ENCODE results near the gene SLC25A25.

The SLC25A25 gene

DNA sequence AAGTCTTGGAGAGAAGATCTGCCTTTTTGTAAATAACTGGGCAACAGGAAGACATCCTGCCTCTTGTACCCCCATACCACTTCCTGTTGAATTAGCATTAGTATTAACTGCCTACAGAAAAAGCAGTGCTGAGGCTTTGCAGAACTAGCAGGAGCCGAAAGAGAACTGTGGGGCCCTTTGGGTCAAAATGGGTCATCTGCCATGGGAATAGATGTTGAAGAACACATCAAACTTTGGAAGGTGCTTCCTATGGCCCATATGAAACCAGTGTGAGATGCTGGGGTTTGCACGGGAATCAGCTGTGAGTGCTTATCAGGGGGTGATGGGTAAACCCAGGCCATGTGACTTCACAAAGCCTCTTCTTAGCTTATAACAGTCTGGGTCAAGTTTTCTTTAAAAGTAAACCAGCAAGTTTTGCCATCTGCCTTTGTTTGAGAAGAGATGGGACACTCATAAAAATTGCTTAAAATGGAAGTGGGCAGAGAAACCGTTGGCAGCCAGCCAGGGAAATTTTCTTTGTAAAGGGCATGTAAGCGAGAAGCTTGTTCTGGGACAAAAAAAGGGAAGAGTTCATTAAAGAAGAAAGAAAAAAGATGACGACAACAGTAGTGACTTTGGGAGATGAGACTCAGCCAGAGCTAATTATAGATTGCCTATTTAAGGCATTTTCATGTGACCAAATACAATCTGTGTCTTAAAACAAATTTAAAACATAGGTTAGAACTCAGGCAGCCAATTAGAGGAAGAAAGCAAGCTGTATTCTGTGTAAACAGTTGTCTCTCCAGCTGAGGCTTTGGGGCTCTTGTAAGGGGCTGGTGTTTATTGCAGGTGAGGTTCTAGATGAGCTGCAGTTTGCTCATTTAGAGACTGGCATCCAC lies 4.4 kb downstream of the SLC25A25 start:
- DNase-seq = peak; percentile 31 to 62 (median 44)

DNA sequence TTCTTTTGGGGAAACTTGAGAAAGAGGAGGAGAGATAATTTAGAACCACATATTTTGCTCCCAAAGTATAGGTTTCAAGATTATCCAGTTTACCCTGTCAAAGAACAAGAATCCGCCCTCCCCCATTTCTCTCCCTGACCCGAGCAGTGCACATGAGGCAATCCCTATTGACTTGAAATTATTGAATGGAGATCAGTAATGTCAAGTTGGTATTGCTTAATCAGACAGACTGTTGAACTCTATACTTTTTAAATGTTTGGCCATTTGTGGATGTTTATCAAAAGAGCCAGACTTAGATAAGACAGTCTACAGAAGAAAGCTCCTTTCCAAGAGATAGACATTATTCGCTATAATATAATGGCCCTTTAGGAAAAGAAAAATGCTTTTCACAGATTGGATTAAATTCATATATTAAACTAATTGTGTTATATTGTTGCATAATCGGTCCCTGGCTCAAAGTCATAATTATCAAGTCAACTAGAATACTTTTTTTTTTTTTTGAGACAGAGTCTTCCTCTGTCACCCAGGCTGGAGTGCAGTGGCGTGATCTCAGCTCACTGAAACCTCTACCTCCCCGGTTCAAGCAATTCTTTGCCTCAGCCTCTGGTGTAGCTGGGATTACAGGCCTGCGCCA lies 5.3 kb downstream of the SLC25A25 start:
- no peak for DNase-seq

GRCh38 chr9:128077847-128078503 lies 9.9 kb downstream of the SLC25A25 start:
- DNase-seq = no peak

DNA sequence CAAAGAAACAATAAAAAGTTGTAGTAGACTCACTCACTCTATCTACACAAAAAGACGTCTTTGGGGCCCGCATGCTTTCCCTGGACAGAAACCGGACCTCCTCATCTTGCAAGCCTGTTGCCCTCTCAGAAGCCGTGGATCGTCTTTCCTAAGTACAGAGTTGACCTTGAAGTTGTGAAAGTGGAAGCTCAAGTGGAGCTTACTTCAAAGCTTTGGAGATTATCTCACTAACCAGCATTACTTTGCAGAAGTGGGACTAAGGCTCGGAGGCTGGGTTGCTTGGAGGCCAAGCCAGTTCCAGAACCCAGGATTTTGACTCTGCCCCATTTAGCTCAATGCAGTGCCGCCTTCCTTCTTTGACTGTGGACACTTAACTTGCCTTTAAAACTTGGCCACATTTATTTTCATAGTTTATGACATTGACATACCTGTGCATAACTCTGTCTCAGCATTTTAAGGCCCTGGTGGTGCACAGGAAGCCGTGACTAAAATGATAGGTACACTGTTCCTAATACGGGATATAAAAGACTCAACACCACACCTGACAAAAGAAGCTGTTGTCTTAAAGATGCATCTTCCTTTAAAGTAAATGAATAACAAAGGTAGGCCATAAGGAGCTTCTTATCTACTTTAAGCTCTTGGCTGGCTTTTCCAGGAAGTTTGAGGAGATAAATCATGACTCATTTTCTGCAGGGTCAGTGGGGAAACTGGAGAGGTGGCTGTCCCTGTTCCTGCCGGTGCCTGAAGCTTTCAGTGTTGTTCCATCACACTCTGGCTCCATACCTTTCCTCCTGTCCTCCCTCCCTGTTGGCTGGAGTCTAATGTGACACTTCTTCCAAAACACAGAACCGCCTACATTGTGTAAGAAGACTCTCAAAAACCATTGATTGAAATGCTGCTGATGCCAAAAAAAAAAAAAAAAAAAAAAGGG lies 10.7 kb downstream of the SLC25A25 start:
- no peak for DNase-seq

DNA sequence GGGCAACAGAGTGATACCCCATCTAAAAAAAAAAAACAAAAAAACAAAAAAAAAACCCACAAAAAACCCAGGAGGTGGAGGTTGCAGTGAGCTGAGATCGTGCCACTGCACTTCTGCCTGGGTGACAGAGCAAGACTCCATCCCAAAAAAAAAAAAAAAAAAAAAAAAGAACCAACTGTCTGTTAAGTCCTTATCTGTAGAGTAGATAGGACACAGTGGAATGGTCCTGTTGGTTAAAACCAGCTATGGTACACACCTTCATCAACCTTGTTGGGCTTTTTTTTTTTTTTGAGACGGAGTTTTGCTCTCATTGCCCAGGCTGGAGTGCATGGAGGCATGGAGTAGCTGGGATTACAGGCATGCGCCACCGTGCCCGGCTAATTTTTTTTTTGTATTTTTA lies 12.2 kb downstream of the SLC25A25 start:
- DNase-seq = no peak

GRCh38 chr9:128081056-128081455 lies 13.0 kb downstream of the SLC25A25 start:
- DNase-seq = no peak

DNA sequence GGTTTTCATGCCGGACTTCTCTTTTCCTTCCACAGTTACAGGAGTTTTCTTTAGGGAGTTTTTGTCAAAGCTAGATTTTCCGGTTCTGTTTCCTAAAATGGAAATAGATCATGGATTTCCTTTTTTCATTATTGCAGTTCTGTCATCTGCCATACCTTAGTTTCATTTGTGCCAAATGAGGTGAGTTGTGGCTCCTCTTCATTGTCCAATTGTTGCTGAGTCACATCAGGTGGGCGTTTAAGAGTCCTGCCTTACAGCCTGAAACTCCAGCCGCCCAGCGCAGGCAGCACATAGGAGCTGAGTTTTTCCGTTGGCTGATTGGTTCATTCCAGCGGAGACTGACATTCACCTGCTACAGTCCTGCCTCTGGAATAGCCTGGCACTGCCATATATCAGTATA lies 14.1 kb downstream of the SLC25A25 start:
- DNase-seq = no peak

DNA sequence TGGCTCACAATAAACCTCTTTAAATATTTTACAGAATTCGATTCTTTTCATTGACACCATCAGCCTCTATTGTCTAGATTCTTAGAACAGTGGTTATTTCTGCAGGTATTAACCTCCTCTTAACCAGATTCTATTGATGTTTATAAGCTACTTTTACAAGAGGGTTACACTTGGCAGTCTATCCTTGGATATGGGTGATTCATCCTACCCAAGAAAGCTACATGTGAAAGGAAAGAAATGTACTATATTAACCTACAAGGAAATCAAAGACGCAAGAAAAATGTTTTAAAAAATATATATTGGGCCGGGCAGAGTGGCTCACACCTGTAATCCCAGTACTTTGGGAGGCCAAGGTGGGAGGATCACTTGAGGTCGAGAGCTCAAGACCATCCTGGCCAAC lies 16.7 kb downstream of the SLC25A25 start:
- no peak for DNase-seq

DNA sequence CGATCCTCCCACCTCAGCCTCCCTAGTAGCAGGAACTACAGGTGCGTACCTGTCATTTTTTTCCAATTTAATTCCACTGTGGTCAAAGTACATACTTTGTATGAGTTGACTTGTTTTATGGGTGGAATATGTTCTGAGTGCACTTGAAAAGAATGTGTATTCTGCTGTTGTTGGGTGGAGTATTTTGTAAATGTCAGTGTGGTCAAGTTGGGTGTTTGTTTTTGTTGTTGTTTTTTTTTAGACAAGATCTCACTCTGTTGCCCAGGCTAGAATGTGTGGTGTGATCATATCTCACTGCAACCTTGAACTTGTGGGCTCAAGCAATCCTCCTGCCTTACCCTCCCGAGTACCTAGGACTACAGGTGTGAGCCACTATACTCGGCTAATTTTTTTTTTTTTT lies 17.9 kb downstream of the SLC25A25 start:
- DNase-seq = no peak

DNA sequence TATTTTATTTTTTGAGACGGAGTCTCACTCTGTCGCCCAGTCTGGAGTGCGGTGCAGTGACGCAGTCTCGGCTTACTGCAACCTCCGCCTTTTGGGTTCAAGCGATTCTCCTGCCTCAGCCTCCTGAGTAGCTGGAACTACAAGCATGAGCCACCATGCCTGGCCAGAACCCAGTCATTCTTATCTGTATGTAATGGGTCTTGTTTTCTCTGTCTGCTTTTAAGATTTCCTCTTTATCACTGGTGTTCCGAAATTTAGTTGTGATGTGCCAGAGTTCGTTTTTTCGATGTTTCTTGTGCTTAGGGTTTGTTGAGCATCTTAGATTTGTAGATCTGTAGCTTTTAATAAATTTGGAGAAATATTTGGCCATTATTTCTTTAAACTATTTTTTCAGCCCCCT lies 19.2 kb downstream of the SLC25A25 start:
- DNase-seq = no peak

GRCh38 chr9:128088253-128088945 lies 20.4 kb downstream of the SLC25A25 start:
- DNase-seq = no peak

- DNase-seq = no peak
Measured at GRCh38 chr9:128089299-128089698, 21.3 kb downstream of the SLC25A25 start.

DNA sequence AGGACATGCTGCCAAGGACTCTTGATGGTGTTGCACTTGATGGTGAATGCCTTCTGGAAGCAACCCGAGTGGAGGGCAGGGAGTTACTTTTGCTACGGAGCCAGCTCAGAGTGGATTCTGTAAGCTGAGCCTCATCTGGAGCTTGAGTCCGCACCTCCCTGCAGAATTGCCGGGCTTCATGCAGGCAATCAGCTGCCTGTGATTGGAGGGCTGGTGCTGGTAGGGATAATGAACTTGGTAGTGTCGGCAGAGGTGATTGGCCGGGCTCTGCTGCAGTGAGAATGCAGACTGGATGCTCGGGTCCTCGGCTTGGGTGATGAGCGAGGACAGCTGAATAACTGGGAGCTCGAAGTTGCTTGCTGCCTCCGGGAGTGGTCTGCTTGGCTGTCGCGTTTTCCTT lies 23.1 kb downstream of the SLC25A25 start:
- no peak for DNase-seq

DNA sequence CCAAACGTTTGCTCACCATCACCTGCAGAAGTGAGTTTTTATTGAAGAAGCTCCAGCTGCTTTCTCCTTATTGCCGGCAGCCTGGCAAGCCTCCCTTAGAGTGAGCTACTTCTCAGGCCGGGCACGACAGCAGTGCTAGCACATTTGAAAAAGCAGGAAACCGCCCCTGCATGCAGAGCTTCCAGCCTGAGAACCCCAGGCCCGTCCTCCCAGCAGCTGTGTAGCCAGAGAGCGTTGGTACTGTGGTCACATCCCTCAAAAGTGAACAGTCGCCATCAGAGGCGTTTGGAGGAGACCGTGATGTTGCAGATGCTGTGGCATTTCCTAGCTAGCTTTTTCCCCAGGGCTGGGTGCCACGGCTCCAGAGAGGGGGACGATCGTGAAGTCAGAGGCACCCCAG lies 23.5 kb downstream of the SLC25A25 start:
- DNase-seq = no peak

DNA sequence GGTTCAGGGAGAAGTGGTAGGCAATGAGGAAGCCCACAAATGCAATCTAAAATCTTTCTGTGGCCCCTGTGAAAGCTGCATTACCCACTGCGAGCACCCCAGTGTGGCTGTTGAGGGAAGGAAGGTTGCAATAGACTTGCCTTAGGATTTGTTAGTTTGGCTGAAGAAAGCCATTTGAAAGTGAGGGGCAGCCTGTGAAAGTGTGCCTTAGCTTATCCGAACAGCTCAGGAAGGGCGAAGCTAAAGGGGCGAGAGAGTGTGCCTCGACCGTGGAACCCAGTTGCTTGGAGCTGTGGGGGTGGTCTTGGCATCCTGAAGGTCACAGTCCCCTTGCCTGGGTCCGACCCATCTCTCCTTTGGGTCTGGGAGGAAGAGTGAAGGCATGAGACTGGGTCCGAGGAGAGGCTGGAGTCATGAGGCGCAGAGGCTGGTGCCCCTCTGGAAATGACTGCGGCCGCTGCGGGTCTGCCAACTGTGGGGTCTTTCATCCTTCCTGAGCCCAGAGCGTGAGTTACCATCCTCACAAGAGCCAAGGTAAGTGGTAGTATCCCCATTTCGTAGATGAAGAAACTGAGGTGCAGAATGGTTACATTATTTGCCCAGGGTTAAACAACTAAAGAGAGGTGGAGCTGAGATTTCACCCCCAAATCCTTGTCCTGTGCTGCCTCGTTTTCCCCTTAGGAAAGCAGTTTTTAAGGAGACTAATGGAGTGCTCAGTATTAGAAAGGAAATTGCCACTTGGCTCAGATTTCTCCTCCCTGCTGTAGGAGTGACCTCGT lies 24.4 kb downstream of the SLC25A25 start:
- no peak for DNase-seq

- DNase-seq = no peak
Measured at GRCh38 chr9:128093011-128093410, 25.0 kb downstream of the SLC25A25 start.

- peak in 4 of 5 donors; percentile 41 to 83 (median 62) for DNase-seq
Measured at GRCh38 chr9:128094166-128094949, 26.3 kb downstream of the SLC25A25 start.

DNA sequence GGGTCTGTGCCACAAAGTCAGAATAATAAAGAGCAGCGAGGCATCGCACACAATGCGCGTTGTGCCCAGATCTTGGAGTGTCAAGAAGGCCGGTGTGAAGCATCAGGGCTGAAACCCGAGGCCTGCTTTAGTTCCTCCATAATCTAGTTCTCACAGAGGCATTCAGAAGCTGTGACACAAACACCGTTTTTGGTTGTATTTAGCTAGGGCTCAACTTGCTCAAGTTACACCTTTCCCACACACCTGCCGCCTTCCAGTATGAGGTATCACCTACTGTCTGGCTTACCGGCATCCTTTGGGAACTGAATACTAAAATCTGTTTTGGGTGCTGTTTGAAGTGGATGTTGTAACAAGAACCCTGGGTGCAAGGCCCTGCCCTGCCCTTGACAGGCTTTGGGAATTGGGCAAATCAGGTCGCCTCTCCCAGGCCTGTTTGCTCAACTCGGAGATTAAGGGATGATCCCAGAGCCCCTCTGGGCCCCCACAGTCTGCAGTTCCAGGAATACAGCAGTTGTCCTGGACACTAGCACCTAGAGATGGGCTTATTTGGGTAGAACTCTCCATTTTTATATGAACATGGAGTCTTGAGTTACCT lies 27.0 kb downstream of the SLC25A25 start:
- no peak for DNase-seq

- no peak for DNase-seq
Measured at GRCh38 chr9:128096616-128097536, 28.8 kb downstream of the SLC25A25 start.
